H9 (cell line): Measurements from ENCODE around the gene EPHA1. TPM values are rescaled to one million over a fixed set of nuclear protein-coding genes. Genes with fewer than 3 reads are reported as not detected.

ENCODE experiments used
- DNase-seq: peaks from one replicate; pipeline ENCODE4 v3.0.0-alpha.2; 2017
- H2AFZ ChIP-seq: one replicate; pipeline ENCODE4 v1.6.1; 2013; ENCODE audit warnings: mild to moderate bottlenecking, low read length, control low read depth, moderate library complexity
- H2AK5ac ChIP-seq: 2 replicates; pipeline ENCODE4 v1.6.1; 2013; ENCODE audit warnings: low read length, control low read depth, mixed read lengths; ENCODE audit not compliant: insufficient read length
- H2BK120ac ChIP-seq: one replicate; pipeline ENCODE4 v1.6.1; 2013; ENCODE audit warnings: low read depth, mild to moderate bottlenecking, low read length, control low read depth, inconsistent platforms; ENCODE audit not compliant: poor library complexity, severe bottlenecking
- H2BK12ac ChIP-seq: 2 replicates; pipeline ENCODE4 v1.6.1; 2013; ENCODE audit warnings: low read length, control low read depth, mixed read lengths, low read depth; ENCODE audit not compliant: insufficient read length
- H2BK15ac ChIP-seq: 2 replicates; pipeline ENCODE4 v1.6.1; 2013; ENCODE audit warnings: low read depth, low read length, control low read depth
- H2BK20ac ChIP-seq: one replicate; pipeline ENCODE4 v1.6.1; 2013; ENCODE audit warnings: low read depth, mild to moderate bottlenecking, low read length, control low read depth, inconsistent platforms; ENCODE audit not compliant: poor library complexity, severe bottlenecking
- H2BK5ac ChIP-seq: 2 replicates; pipeline ENCODE4 v1.6.1; 2013; ENCODE audit warnings: low read length, control low read depth, mixed read lengths; ENCODE audit not compliant: insufficient read length
- H3K14ac ChIP-seq: 2 replicates; pipeline ENCODE4 v1.6.1; 2013; ENCODE audit warnings: low read length, control low read depth; ENCODE audit not compliant: insufficient read depth
- H3K18ac ChIP-seq: 2 replicates; pipeline ENCODE4 v1.6.1; 2013; ENCODE audit warnings: low read depth, mild to moderate bottlenecking, mixed read lengths, low read length, control low read depth; ENCODE audit not compliant: insufficient read length
- H3K23ac ChIP-seq: 2 replicates; pipeline ENCODE4 v1.6.1; 2013; ENCODE audit warnings: low read length, control low read depth, mixed read lengths, low read depth; ENCODE audit not compliant: insufficient read length
- H3K23me2 ChIP-seq: 2 replicates; pipeline ENCODE4 v1.6.1; 2013; ENCODE audit warnings: low read depth, mild to moderate bottlenecking, mixed read lengths, low read length, control low read depth; ENCODE audit not compliant: insufficient read length, poor library complexity, severe bottlenecking
- H3K27ac ChIP-seq: 2 replicates; pipeline ENCODE4 v1.5.1; 2013; ENCODE audit warnings: low read length, control low read depth, mixed read lengths, low read depth; ENCODE audit not compliant: insufficient read length
- H3K27me3 ChIP-seq: 2 replicates; pipeline ENCODE4 v1.6.1; 2013; ENCODE audit warnings: low read length, control low read depth, inconsistent platforms; ENCODE audit not compliant: insufficient read depth
- H3K4ac ChIP-seq: 2 replicates; pipeline ENCODE4 v1.6.1; 2013; ENCODE audit warnings: low read depth, mild to moderate bottlenecking, control low read depth, inconsistent platforms, low read length, moderate library complexity
- H3K4me1 ChIP-seq: 2 replicates; pipeline ENCODE4 v1.6.1; 2013; ENCODE audit warnings: low read length, control low read depth, inconsistent platforms; ENCODE audit not compliant: insufficient read depth
- H3K4me2 ChIP-seq: 2 replicates; pipeline ENCODE4 v1.6.1; 2013; ENCODE audit warnings: low read length, control low read depth, mixed read lengths; ENCODE audit not compliant: insufficient read length, insufficient read depth
- H3K56ac ChIP-seq: 2 replicates; pipeline ENCODE4 v1.6.1; 2013; ENCODE audit warnings: low read depth, mild to moderate bottlenecking, mixed read lengths, low read length, control low read depth; ENCODE audit not compliant: insufficient read length
- H3K79me1 ChIP-seq: 2 replicates; pipeline ENCODE4 v1.6.1; 2013; ENCODE audit warnings: low read depth, mild to moderate bottlenecking, moderate library complexity, low read length, control low read depth, inconsistent platforms; ENCODE audit not compliant: insufficient read depth, poor library complexity, severe bottlenecking
- H3K79me2 ChIP-seq: 2 replicates; pipeline ENCODE4 v1.6.1; 2013; ENCODE audit warnings: low read length, control low read depth, inconsistent platforms; ENCODE audit not compliant: insufficient read depth
- H3K9ac ChIP-seq: 2 replicates; pipeline ENCODE4 v1.6.1; 2013; ENCODE audit warnings: low read length, control low read depth, mixed read lengths; ENCODE audit not compliant: insufficient read length; ENCODE audit errors: extremely low read depth
- H3K9me3 ChIP-seq: one replicate; pipeline ENCODE4 v1.6.1; 2013; ENCODE audit warnings: low read depth, low read length, inconsistent platforms; ENCODE audit not compliant: control insufficient read depth
- H3T11ph ChIP-seq: one replicate; pipeline ENCODE4 v1.6.1; 2013; ENCODE audit warnings: mild to moderate bottlenecking, low read length, control low read depth, inconsistent platforms
- H4K20me1 ChIP-seq: one replicate; pipeline ENCODE4 v1.6.1; 2013; ENCODE audit not compliant: control insufficient read depth, insufficient read length, insufficient read depth
- H4K5ac ChIP-seq: 2 replicates; pipeline ENCODE4 v1.6.1; 2013; ENCODE audit warnings: low read depth, mild to moderate bottlenecking, mixed read lengths, low read length, control low read depth; ENCODE audit not compliant: insufficient read length
- H4K8ac ChIP-seq: replicated peaks from 2 replicates; pipeline ENCODE4 v1.6.1; 2013; ENCODE audit warnings: low read length, control low read depth, mixed read lengths, low read depth; ENCODE audit not compliant: insufficient read length
- H4K91ac ChIP-seq: 2 replicates; pipeline ENCODE4 v1.6.1; 2013; ENCODE audit warnings: low read depth, mild to moderate bottlenecking, moderate library complexity, mixed read lengths, low read length, control low read depth; ENCODE audit not compliant: insufficient read length
- H3K27ac Mint-ChIP-seq, 3 experiments: 2 replicates in 2 of 3; 3 replicates in 1 of 3; pipeline ENCODE4 v1.8.0; 2020 to 2021; ENCODE audit warnings: mixed read lengths in 3 of 3, mild to moderate bottlenecking in 1 of 3, moderate library complexity in 1 of 3
- H3K27me3 Mint-ChIP-seq: 2 replicates; pipeline ENCODE4 v1.8.0; 2021; ENCODE audit warnings: low read depth, mild to moderate bottlenecking, moderate library complexity, mixed read lengths
- H3K36me3 Mint-ChIP-seq, 3 experiments: 2 replicates in 2 of 3; 3 replicates in 1 of 3; pipeline ENCODE4 v1.8.0; 2020 to 2021; ENCODE audit warnings: low read depth in 3 of 3, mixed read lengths in 3 of 3; ENCODE audit not compliant: insufficient read depth in 1 of 3
- H3K4me1 Mint-ChIP-seq, 2 experiments: 2 replicates each; pipeline ENCODE4 v1.8.0; 2020; ENCODE audit warnings: mixed read lengths in 2 of 2
- H3K4me3 Mint-ChIP-seq, 2 experiments: 2 replicates in 1 of 2; 3 replicates in 1 of 2; pipeline ENCODE4 v1.8.0; 2020 to 2021; ENCODE audit warnings: mild to moderate bottlenecking in 2 of 2, mixed read lengths in 2 of 2, moderate library complexity in 1 of 2
- H3K9me3 Mint-ChIP-seq, 2 experiments: 2 replicates in 1 of 2; 3 replicates in 1 of 2; pipeline ENCODE4 v1.8.0; 2020; ENCODE audit warnings: mild to moderate bottlenecking in 2 of 2, mixed read lengths in 2 of 2, moderate library complexity in 1 of 2
- CTCF ChIP-seq: fragments of 200-600 bp; sonication (generic); conservative IDR thresholded peaks from 3 replicates; pipeline ENCODE4 v1.8.0; 2021; ENCODE audit warnings: antibody characterized with exemption, mild to moderate bottlenecking
- WGBS: extraction: QIAGEN DNeasy Blood & Tissue Kit; methylation state at CpG from one replicate; pipeline ENCODE4 v1.1.7; 2013; ENCODE audit warnings: missing lambda C conversion rate, low lambda C conversion rate, mixed read lengths; ENCODE audit not compliant: insufficient read length; ENCODE audit errors: extremely low coverage; 5-methylcytosine and 5-hydroxymethylcytosine counted together
- total RNA-seq: library from RNA; stranded (reverse); gene quantifications from 2 replicates; pipeline ENCODE4 v1.2.1, GENCODE V29; 2021

EPHA1 gene
- total RNA-seq, 1 experiment from 2014 or later: 109 TPM

- Histone ChIP-seq H3K79me1 (no peaks in the 10 kb centered on the region), H4K91ac (no peak overlapping the region), H2AFZ (no peak overlapping the region), H2BK5ac (no peak overlapping the region), H3K56ac (no peak overlapping the region), H3K9ac (no peak overlapping the region), H3K4ac (no peak overlapping the region), H4K8ac (no peak overlapping the region), H4K5ac (no peak overlapping the region), H2AK5ac (no peak overlapping the region), H3K27me3 (no peaks in the 10 kb centered on the region), H3K9me3 (no peaks in the 10 kb centered on the region), H3K23ac (no peak overlapping the region), H3T11ph (no peak overlapping the region), H2BK15ac (no peak overlapping the region), H3K27ac (no peak overlapping the region), H3K14ac (no peak overlapping the region), H2BK20ac (no peak overlapping the region), H2BK120ac (no peak overlapping the region), H3K79me2 (no peaks in the 10 kb centered on the region), H2BK12ac (no peak overlapping the region), H4K20me1 (no peaks in the 10 kb centered on the region), H3K18ac (no peak overlapping the region), H3K23me2 (no peaks in the 10 kb centered on the region), H3K4me2 (no peak overlapping the region), H3K4me1 (no peaks in the 10 kb centered on the region)
- Mint-ChIP-seq H3K27me3 (peaks cover 2% of the 10 kb centered on the region; the same call in 1 of the 2 replicates), H3K4me3 (no peak overlapping the region), H3K36me3 (peaks cover 68 to 98% (median 97%) of the 10 kb centered on the region in 3 experiments), H3K9me3 (no peaks in the 10 kb centered on the region), H3K27ac (peak overlapping the region in 1 of 3 experiments; percentile 34; a peak in 1 of 7 replicates), H3K4me1 (no peaks in the 10 kb centered on the region)
- no peak for TF ChIP-seq CTCF
- WGBS: no CpG with 5 or more reads among the region's 28 CpGs
- DNase-seq: no peak
These were observed 11.8 kb downstream of the EPHA1 start for GRCh38 chr7:143396625-143397556.
